ENCODE results near the gene FRMD4A. TPM values are rescaled to one million over a fixed set of nuclear protein-coding genes. Genes with fewer than 3 reads are reported as not detected.

FRMD4A gene
- total RNA-seq, 1 experiment from 2014 or later = 7.0 TPM

DNA sequence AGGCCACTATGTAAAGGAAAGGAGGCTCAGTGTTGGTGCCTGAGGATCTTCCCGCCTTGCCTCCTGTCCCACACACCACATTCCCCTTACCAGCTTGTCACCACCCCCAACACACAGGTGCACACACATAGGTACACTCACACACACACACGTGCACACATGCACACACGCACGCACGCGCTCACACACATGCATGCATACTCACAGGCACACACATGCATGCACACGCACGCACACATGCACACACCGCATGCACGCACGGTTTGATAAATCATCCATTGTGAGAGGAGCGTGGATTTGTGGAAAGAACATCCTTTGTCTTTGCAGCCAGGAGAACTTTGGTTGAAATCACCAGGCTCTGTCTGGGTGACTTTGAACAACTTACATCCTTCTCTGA is 359.8 kb downstream of the FRMD4A start:
- DNase-seq = no peak
- H3K36me3 Mint-ChIP-seq (ENCODE audit: insufficient read depth, unreplicated experiment) = no peaks in the 10 kb centered on the region
- CTCF ChIA-PET = no interaction called here
- no peaks in the 10 kb centered on the region for H3K4me1 Mint-ChIP-seq (ENCODE audit: low read depth, unreplicated experiment)
- TF ChIP-seq, protein P1, sequence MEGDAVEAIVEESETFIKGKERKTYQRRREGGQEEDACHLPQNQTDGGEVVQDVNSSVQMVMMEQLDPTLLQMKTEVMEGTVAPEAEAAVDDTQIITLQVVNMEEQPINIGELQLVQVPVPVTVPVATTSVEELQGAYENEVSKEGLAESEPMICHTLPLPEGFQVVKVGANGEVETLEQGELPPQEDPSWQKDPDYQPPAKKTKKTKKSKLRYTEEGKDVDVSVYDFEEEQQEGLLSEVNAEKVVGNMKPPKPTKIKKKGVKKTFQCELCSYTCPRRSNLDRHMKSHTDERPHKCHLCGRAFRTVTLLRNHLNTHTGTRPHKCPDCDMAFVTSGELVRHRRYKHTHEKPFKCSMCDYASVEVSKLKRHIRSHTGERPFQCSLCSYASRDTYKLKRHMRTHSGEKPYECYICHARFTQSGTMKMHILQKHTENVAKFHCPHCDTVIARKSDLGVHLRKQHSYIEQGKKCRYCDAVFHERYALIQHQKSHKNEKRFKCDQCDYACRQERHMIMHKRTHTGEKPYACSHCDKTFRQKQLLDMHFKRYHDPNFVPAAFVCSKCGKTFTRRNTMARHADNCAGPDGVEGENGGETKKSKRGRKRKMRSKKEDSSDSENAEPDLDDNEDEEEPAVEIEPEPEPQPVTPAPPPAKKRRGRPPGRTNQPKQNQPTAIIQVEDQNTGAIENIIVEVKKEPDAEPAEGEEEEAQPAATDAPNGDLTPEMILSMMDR (IDR thresholded peaks at IDR 0.05; ENCODE audit: unreplicated experiment) = no peak
- no TSS peak for BruUV-seq (replicated peaks)
- no peak overlapping the region for H3K27ac Mint-ChIP-seq (ENCODE audit: unreplicated experiment)
- intact Hi-C loops (cut with micrococcal nuclease; ENCODE audit: unreplicated experiment) = no loop called here
- peaks cover 36% of the 10 kb centered on the region for H3K27me3 Mint-ChIP-seq (ENCODE audit: unreplicated experiment)
- no peaks in the 10 kb centered on the region for H3K9me3 Mint-ChIP-seq (ENCODE audit: low read depth, unreplicated experiment)
- H3K4me3 Mint-ChIP-seq (ENCODE audit: low read depth, unreplicated experiment) = no peak overlapping the region

DNA sequence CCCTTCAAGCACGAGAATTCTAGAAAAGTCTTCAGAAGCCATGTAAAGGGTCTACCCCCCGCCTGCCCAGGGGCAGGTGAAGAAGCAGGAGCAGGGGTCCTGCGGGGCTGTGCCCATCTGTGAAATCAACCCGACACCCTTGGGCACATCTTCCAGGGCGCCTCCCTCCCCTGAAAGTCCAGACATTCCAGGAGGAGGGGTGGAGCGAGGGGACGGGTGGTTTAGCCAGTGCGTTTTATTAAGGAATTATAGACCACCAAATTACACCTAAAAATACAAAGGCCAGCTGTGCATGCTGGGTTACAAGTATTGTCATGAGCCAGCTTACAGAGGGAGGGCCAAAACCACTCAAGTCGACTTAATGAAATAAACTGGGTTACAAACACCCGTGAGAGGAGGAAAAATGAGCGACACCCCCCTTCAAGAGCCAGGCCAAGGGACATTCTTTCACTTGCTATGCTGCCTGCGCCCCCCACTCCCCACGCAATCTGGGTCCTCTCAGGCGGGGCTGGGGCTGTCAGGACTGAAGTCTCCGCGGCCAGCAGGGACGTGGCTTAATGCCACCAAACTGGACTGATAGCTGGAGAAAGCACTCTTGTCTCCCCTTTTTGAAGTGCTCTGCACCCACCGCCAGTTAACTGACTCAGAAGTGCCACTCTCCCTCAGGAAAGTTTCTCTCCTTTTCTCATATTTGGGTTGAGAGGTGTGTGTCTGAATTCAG is 360.3 kb downstream of the FRMD4A start:
- no peaks in the 10 kb centered on the region for H3K4me1 Mint-ChIP-seq (ENCODE audit: low read depth, unreplicated experiment)
- no peak overlapping the region for H3K4me3 Mint-ChIP-seq (ENCODE audit: low read depth, unreplicated experiment)
- H3K9me3 Mint-ChIP-seq (ENCODE audit: low read depth, unreplicated experiment) = no peaks in the 10 kb centered on the region
- H3K36me3 Mint-ChIP-seq (ENCODE audit: insufficient read depth, unreplicated experiment) = no peaks in the 10 kb centered on the region
- no TSS peak for BruUV-seq (replicated peaks)
- H3K27me3 Mint-ChIP-seq (ENCODE audit: unreplicated experiment) = peaks cover 36% of the 10 kb centered on the region
- TF ChIP-seq, protein P1 (IDR thresholded peaks at IDR 0.05; ENCODE audit: unreplicated experiment) = no peak
- H3K27ac Mint-ChIP-seq (ENCODE audit: unreplicated experiment) = no peak overlapping the region
- DNase-seq = no peak
- intact Hi-C loops (cut with micrococcal nuclease; ENCODE audit: unreplicated experiment) = no loop called here
- CTCF ChIA-PET = no interaction called here

DNA sequence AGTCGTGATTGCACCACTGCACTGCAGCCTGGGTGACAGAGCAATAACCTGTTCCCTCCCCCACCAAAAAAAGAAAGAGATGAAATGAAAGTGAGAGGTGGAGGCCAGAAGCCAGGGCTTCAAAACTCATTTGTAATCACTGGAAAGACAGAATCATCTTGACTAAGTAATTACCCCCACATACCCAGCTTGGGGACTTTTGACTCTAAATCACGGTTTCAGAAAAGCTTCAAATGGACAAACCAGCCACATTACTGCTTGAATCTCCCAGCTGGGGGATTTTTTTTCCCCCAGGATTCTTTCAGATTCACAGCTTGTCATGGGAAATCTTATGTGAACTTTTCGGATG is 361.0 kb downstream of the FRMD4A start:
- no TSS peak for BruUV-seq (replicated peaks)
- peaks cover 36% of the 10 kb centered on the region for H3K27me3 Mint-ChIP-seq (ENCODE audit: unreplicated experiment)
- H3K36me3 Mint-ChIP-seq (ENCODE audit: insufficient read depth, unreplicated experiment) = no peaks in the 10 kb centered on the region
- intact Hi-C loops (cut with micrococcal nuclease; ENCODE audit: unreplicated experiment) = no loop called here
- no peaks in the 10 kb centered on the region for H3K9me3 Mint-ChIP-seq (ENCODE audit: low read depth, unreplicated experiment)
- CTCF ChIA-PET = no interaction called here
- H3K4me3 Mint-ChIP-seq (ENCODE audit: low read depth, unreplicated experiment) = no peak overlapping the region
- no peak overlapping the region for H3K27ac Mint-ChIP-seq (ENCODE audit: unreplicated experiment)
- H3K4me1 Mint-ChIP-seq (ENCODE audit: low read depth, unreplicated experiment) = no peaks in the 10 kb centered on the region
- DNase-seq = no peak
- TF ChIP-seq, protein P1 (IDR thresholded peaks at IDR 0.05; ENCODE audit: unreplicated experiment) = no peak

DNA sequence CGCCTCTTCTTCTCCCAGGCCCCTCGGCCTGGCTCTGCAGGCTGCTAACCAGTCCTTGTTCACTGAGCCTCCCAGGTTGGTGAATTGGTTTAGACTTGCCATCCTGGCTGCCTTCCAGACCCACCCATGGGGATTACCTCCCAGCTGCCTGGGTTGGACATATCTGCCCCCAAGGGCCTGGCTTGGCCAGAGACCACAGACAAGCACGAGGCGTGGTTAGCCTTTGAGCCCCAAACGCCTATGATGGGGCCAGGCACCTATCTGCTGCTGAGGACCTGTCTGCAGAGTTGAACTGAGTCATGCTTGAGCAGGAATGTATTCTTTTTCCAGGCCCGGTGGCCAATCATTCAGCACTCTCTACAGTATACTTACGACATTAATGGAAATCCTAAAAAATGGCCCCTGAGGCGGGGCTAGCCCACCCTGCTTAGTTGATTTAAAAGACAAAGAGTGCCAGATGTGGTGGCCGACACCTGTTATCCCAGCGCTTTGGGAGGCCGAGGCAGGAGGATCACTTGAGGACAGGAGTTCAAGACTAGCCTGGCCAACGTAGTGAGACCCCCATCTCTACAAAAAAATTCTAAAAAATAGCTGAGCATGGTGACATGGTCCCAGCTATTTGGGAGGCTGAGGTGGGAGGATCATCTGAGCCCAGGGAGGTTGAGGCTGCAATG is 361.5 kb downstream of the FRMD4A start:
- Mint-ChIP-seq H3K27me3 (ENCODE audit: unreplicated experiment) (peaks cover 36% of the 10 kb centered on the region), H3K27ac (ENCODE audit: unreplicated experiment) (no peak overlapping the region), H3K9me3 (ENCODE audit: low read depth, unreplicated experiment) (no peaks in the 10 kb centered on the region), H3K4me3 (ENCODE audit: low read depth, unreplicated experiment) (no peak overlapping the region), H3K4me1 (ENCODE audit: low read depth, unreplicated experiment) (no peaks in the 10 kb centered on the region), H3K36me3 (ENCODE audit: insufficient read depth, unreplicated experiment) (no peaks in the 10 kb centered on the region)
- CTCF ChIA-PET = interaction anchor here (0.6 kb wide), 1 partner anchor 1784 kb away, joined by 3 read pairs; no protein-coding TSS in a partner anchor
- no TSS peak for BruUV-seq (replicated peaks)
- TF ChIP-seq, protein P1 (IDR thresholded peaks at IDR 0.05; ENCODE audit: unreplicated experiment) = no peak
- intact Hi-C loops (cut with micrococcal nuclease; ENCODE audit: unreplicated experiment) = no loop called here
- DNase-seq = no peak
